NCI-H69 (cell line): ENCODE measurements around the gene CDCA7L.
"Not testable (repeated sequence)": the region's sequence is repeated elsewhere in the genome, so short reads cannot be mapped to it uniquely, and the experiment has no call there.

Source experiments
- DNase-seq: peaks from one replicate; lab custom pipeline; 2025; lab: John Stamatoyannopoulos, UW

The CDCA7L gene

DNA sequence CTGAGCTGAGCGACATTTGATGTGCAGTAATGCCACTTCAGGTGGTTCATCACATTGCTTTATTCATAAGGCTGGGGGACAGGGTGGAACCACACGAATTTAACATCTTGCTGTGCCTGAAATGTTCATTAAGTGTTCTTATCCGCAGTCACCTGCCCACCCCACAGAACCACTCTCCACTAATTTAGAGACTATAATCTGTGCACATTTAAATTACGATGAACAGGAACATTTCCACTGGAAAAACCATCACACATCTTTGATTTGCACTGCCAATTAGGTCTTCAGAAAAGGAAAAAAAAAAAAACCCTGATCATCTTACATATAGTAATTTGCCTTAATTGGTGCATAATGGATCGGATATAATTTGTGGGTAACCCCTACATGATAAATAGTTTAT is 2.3 kb downstream of the CDCA7L start:
- DNase-seq, result peak; percentile 58

DNA sequence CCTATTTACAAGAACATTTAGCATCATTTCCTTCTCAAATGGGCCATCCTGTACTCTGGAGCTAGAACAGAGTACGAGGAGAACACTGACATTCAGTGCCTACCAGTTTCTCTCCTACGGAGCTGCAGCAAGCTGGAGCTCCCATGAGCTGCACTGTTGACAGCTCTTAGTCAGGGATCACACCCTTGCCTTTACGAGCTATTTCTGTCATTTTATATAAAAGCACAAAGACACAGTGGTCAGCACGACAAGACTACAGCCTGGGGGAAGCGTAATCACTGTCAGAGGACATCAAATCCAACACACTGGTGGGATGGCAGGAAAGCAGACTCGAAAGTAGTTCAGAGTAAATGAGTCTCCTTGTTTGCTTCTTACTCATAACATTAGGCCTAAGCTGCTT is 2.7 kb downstream of the CDCA7L start:
- DNase-seq, result peak; percentile 34

GRCh38 chr7:21941611-21942141 is 4.0 kb downstream of the CDCA7L start:
- peak; percentile 17 for DNase-seq

DNA sequence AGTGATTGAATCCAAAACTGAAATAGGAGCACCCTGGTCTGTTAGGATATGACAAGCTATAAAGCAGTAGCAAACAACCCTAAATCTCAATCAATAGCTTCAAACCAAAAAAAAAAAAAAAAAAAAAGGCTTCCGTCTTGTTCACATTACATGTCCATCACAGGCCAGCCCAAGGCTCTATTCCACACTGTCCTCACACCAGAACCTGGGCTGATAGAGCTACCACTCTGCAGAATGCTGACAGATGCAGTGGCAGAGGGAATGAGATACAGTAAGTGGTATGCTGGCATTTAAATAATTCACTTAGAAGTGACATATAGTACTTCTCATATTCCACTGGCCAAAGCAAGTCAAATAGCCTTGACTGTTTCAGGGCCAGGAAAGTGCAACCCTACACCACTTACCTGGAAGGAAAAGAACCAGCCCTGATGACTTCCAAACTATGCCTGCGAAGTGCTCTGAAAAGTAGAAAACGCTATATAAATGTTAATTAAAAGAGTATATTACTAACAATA is 5.8 kb downstream of the CDCA7L start:
- peak; percentile 16 for DNase-seq

- peak; percentile 76 for DNase-seq
These were observed 6.4 kb downstream of the CDCA7L start for GRCh38 chr7:21939136-21939857.

DNA sequence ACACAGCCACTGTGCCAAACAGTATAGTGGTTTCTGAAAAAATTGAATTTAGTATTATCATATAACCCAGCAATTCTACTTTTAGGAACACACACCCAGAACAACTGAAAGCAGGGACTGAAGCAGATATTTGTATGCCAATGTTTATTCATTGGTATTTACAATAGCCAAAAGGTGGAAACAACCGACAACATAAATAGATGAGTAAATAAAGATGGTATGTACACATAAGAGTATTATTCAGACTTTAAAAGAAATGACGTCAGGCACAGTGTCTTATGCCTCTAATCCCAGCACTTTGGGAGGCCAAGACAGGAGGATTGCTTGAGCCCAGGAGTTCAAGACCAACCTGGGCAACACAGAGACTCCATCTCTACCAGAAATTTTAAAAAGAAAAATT is 7.2 kb downstream of the CDCA7L start:
- no peak for DNase-seq

- DNase-seq, result no peak
These were observed 10.9 kb downstream of the CDCA7L start for GRCh38 chr7:21934808-21935207.

- not testable (repeated sequence) for DNase-seq
These were observed 12.4 kb downstream of the CDCA7L start for GRCh38 chr7:21933293-21933692.

DNA sequence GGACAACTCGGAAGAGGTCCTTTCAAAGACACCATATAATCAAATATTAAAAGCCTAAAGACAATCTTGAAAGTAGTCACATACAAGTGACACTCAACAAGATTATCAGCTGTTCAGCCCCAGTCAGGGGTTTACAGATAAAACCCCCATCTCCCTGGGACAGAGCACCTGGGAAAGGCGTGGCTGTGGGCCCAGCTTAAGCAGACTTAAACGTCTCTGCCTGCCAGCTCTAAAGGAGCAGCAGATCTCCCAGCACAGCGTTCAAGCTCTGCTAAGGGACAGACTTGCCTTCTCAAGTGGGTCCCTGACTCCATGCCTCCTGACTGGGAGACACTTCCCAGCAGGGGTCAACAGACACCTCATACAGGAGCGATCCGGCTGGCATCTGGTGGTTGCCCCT is 18.0 kb downstream of the CDCA7L start:
- no peak for DNase-seq

DNA sequence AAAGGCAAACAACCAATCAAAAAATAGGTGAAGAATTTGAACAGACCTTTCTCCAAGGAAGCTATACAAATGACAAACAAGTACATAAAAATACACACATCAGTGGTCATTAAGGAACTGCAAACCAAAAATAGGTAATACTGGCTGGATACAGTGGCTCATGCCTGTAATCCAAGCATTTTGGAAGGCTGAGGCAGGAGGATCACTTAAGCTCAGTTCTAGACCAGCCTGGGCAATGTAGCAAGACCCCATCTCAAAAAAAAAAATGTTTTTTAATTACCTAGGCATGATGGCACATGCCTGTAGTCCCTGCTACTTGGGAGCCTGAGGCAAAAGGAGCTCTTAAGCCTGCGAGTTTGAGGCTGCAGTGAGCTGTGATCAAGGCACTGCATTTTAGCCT is 19.3 kb downstream of the CDCA7L start:
- DNase-seq, result peak; percentile 17

GRCh38 chr7:21923658-21924057 is 22.0 kb downstream of the CDCA7L start:
- DNase-seq, result peak; percentile 98

- DNase-seq, result no peak
These were observed 23.1 kb downstream of the CDCA7L start for GRCh38 chr7:21922605-21923004.

GRCh38 chr7:21920936-21921335 is 24.8 kb downstream of the CDCA7L start:
- peak; percentile 35 for DNase-seq

- DNase-seq, result no peak
These were observed 27.5 kb downstream of the CDCA7L start for GRCh38 chr7:21918216-21918615.

GRCh38 chr7:21916629-21917028 is 29.1 kb downstream of the CDCA7L start:
- DNase-seq, result no peak

DNA sequence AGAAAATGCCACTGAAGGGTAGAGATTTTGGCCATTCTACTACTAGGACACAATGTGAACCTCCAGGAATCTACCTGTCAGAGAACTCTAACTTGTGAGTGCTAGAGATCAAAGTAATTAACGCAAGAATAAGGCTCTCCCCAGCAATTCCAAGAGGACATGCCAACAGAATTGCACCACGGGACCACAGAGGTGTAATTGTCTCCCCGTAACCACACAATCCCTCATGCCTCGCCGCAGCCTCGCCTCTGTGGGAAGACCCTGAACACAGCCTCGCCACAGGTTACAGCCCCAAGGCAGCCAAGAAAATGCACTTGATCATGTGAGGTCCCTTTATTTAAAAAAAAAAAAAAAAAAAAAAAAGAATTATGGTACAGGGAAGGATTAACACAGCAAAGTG is 29.5 kb downstream of the CDCA7L start:
- DNase-seq, result no peak

GRCh38 chr7:21915140-21915539 is 30.6 kb downstream of the CDCA7L start:
- DNase-seq, result no peak

- peak; percentile 47 for DNase-seq
These were observed 31.0 kb downstream of the CDCA7L start for GRCh38 chr7:21914671-21915070.

DNA sequence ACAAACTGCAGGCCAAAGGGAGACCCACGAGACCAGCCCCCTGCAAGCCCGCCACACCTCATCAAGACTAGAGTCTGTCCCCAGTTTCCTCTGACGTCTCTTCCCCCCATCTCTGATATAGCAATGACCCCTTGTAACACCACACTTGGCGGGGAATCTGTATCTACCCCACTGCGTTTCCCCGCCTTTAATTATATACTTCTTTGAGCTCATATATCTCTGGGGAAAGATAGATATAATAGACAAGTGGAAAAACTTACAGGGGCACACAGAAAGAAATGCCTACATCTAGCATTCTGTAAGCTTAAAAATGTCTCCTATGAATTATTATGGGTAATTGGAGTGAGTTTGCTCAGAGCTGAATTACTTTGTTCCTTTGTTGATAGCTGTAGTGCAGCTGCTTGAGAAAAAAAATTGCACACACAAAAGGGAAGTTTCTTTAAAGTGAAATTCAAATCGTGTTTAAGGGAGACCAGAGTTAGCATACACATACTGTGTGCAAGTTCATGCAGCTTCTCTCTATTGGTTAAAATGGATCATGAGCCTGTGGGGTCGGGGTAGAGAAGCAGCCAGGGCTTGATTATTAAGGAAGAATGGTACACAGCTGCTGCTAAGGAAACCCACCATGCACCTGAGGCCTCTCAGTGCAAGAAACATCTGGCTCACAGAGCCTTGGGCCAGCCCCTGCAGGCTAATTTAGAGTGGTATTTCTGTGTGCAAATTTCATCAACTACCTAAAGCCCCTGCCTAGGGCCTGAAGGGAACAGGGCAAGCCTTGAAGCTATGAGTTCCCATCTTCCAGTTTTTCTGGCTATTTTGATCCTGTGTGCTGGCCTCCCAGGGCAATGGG is 32.5 kb downstream of the CDCA7L start:
- peak; percentile 14 for DNase-seq

DNA sequence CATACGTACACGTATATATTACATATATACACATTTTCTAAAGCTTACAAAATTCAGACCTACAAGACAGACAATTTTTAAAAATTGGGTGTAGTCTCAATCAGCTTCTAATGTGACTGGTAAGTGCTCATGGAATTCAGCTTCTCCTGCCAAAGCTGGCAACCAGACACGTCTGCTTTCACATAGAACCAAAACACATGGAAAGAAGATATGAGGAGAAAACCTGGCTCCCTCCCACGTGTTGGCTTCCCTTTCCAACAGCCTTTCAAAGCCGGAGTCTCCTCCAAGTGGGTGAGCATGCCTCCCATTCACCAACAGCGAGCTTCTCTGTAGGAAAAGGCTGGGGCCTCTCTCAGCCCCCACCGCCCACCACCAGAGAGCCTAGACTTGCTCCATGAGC is 33.4 kb downstream of the CDCA7L start:
- DNase-seq, result no peak

DNA sequence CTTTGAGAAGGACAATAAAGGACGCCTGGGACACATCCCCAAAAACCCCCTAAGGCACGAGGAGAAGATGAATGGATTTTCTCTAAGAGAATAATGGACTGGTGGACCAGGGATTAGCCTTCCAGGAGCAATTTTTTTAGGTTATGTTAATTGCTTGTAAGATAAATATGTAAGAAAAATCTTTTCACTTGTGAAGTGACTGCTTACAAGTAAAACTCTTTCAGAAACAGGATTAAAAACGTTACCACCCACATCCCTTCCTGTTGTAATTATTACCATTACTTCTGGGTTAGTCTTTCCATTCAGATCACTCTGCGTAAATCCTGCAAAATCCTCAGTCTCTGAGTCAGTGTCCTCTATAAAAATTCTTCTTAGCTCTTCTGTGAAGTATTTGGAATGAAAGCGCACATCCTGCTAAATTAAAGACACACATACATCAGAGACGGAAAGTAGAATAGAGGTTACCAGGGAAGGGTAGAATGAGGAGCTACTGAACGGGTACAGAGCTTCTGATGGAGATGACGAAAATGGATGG is 34.3 kb downstream of the CDCA7L start:
- no peak for DNase-seq

GRCh38 chr7:21910253-21910652 is 35.4 kb downstream of the CDCA7L start:
- no peak for DNase-seq

- DNase-seq, result no peak
These were observed 37.0 kb downstream of the CDCA7L start for GRCh38 chr7:21908746-21909145.
